GM18870 (cell line): Measurements from ENCODE around the gene KIF21B.

ENCODE experiments used
- ATAC-seq: cut with Tn5 transposase; IDR thresholded peaks from one replicate; pipeline ENCODE4 v1.9.1; 2021; ENCODE audit warnings: moderate library complexity; ENCODE audit not compliant: unreplicated experiment

Gene KIF21B

DNA sequence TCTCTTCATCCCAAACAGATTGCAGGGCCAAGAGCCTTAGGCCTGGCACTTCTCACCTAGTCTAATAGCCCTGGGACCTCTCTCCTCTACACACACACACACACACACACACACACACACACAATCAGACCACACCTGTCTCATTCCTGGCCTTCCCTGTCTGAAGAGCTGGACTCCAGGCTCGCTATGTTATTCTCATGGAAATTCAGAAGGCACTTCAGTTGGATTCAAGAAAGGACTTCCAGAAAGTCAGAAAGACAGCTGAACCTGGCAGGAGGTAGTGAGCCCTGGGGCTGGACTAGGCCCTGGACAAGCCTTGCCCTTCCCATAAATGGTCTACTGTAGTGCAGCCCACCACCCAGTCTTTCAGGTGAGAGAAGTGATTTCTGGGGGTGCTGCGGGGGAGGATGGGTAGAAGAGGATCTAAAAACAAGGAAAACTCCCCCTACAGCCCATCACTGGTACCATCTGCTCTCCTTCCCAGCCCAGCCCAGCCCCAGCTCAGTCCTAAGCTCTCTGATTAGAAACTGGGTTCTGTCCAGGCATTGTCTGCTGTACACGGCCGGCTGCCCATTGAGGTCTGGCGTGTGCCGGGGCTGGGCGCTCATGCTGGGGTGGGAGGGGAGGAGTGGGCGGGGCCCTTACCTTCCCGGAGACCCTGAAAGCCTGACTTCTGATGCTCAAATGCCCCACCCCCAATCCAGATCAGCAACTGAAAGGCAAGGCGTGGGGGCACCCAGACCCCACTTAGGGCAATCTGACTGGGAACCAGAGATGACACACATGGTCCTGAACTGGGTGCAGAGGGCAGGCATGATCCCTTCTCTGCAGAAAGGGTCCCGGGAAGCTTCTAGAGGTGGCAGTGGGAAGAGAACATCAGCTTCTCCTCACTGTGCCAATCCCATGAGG, 2.5 kb downstream of the KIF21B start:
- ATAC-seq, result no peak

- ATAC-seq, result no peak
These were observed 3.4 kb downstream of the KIF21B start for GRCh38 chr1:201020040-201020591.

DNA sequence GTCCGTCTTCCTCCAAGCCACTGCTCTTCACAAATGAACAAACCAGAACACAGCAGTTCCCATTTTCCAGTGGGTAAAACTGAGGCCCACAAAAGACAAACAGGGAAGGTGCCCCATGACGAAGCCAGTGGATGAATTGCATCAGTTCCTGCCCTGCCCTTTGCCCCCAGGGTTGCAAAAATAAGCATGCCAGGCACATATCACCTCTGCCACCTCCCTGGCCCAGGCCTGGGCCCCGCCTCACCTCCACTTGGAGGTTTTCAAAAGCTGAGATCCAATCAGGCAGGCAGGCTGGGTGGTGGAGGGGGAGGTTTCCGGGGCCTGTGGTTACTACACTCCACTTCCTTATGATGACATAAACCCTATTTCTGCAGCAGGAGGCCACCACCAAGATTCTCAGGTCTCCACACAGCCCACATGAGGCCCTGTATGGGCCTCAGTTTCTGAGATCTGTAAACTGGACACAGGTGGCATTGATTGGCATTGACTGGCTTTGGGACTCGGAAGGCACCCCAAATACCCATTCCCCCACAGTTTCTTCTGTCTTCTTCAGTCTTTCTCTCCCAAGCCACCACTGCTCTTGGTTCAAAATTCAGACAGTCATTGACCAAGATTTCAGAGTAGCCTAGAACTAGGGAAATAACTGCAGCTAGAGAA, 4.1 kb downstream of the KIF21B start:
- ATAC-seq, result peak; percentile 57

DNA sequence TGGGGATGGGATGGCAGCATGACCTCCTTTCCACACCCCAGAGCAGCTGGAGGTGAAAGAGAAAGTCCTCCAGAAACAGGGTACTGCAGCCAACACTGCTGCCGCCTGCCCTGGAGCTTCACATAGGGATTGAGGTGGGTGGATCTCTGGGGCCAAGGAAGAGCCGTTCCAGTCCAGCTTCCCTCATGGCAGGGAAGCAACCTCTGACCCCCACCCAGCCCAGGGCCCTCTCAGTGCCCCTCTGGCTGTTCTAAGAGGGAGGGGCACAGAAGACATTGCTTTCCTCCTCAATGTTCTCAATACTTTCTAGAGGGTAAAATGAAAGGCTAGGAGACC, 5.7 kb downstream of the KIF21B start:
- no peak for ATAC-seq

DNA sequence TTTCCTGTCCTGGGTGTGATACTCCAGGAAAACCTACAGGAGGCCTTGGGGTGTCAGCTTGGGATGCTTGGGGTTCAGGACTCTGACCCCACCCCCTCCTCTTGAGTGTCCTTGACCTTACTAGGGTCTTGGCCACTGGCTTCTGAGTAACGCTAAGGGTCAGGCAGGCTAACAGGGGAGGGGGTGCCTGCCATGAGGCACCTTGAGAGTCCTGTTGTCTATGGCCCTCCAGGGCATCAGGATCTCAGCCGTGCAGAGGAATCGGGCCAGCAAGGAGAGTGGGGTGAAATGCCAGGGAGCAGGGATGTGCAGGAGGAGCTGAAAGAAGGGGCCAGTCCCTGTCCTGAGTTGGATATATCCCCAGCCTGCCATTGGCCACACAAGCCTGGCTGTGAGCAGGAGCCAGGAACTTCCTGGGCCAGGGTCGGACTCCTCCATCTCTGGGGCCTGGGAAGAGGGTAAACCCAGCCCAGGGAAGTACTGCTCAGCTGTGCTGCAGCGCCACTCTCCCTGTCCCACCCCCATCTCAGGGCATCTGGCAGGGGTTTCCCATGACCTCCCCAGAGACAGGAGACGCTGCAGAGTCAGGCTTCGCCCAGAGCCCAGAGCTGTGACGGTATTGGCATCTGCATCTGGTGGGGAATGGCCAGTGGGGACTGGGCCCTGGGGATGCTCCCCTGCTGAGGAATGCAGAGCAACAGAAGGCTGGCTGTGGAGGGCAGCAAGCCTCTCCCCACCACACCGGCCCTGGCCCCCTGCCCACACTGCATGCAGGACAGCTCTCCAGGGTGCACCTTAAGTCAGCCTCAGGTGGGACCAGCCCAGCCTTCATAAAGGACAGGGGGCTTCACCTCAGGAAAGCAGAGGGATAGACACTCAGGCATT, 6.3 kb downstream of the KIF21B start:
- no peak for ATAC-seq

DNA sequence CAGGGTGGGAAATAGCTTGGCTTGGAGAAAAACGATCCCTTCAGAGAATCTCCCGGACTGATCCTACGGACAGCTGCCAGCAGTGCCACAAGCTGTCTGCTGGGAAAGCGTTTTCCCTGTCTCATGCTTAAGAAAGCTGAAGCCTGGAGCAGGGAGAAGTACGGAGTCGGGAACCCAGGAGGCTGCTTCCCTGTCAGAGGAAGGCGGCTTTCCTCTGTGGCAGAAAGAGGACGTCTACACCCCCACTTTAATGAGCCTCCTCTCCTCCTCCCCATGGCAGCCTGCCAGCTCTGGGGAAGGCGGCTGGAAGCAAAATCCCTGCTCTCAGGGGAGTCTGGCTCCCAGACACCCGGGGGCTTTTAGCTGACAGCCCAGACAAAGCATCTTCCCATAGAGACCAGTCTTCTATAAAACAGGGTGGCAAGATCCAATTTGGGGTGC, 7.3 kb downstream of the KIF21B start:
- no peak for ATAC-seq

DNA sequence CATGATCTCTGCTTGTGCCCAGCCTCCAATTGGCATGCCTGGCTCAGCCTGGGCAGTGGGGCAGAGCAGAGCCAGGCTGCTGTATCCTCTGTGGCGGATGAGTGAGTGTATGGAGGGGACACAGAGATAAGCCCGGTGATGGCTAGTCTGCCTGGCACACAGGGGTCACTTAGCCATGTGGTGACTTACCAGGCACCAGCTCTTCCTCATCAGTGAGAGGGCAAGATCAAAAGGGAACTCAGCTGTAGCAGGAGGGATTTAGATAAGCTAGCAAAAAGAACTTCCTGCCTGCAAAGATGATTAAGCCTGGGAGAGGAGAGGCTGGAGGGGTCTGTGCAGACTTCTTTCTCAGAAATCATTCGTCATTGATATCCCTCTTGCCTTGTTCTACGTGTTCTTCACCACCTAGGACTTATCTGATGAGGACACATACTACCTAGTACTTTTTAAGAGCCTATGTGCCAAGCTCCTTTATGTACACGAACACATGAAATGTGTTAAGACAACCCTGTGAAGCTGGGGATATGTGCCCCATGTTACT, 7.9 kb downstream of the KIF21B start:
- ATAC-seq, result no peak

- no peak for ATAC-seq
These were observed 8.7 kb downstream of the KIF21B start for GRCh38 chr1:201014816-201015200.

GRCh38 chr1:201013991-201014815, 9.3 kb downstream of the KIF21B start:
- ATAC-seq, result no peak

GRCh38 chr1:201013031-201013485, 10.5 kb downstream of the KIF21B start:
- no peak for ATAC-seq

- ATAC-seq, result no peak
These were observed 11.9 kb downstream of the KIF21B start for GRCh38 chr1:201011616-201012015.

DNA sequence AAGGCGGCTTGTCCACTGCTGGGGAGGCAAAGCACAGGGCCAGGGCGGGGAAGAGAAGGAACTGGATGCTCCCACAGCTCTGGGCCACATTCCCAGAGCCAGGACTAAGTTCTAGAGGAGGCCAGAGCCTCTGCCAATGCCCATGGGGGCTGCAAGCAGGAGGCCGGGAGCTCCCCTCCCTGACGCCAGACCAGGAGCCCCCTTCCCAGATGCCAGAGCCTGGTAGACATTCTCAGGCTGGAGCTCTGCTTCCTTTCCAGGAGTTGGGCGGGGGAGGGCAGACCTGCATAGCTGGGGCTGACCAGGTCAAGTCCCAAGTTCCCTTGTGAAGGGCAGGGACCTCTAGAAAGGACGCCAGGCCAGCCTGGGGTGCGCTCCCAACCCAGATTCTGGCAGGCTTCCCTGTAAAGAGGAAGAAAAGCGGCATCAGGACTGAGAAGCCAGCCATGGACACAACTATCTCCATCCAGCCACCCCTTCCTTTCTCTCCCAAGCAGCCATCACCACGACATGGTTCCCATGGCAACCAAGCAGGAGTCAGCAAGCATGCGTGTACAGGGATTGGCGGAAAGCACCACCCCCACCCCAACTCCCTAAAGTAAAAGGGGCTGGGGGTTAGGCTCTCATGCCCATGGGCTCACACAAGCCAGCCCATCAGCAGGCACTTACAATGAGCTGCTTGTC, 13.4 kb downstream of the KIF21B start:
- no peak for ATAC-seq

GRCh38 chr1:201008666-201009360, 14.7 kb downstream of the KIF21B start:
- ATAC-seq, result no peak

- ATAC-seq, result no peak
These were observed 16.0 kb downstream of the KIF21B start for GRCh38 chr1:201007481-201007880.

GRCh38 chr1:201006450-201006849, 17.1 kb downstream of the KIF21B start:
- ATAC-seq, result no peak

DNA sequence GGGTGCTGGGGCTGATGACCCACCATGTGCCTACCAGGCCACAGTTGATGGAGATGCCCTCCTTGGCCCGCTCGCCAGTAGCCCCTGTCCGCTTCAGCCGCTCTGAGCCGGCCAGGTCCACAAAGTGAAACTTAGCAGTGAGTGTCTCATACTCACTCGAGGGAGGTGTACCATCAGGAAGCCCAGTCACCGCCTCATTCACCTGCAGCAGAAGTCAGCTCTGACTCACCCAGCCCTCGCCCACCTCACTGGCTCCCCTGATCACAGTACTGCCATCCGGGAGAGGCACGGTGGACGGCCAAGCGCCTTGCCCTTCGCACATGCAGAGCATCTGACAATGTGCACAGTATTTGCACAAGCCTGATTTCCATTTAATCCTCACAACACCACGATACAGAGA, 18.8 kb downstream of the KIF21B start:
- no peak for ATAC-seq

- no peak for ATAC-seq
These were observed 19.4 kb downstream of the KIF21B start for GRCh38 chr1:201004154-201004553.

DNA sequence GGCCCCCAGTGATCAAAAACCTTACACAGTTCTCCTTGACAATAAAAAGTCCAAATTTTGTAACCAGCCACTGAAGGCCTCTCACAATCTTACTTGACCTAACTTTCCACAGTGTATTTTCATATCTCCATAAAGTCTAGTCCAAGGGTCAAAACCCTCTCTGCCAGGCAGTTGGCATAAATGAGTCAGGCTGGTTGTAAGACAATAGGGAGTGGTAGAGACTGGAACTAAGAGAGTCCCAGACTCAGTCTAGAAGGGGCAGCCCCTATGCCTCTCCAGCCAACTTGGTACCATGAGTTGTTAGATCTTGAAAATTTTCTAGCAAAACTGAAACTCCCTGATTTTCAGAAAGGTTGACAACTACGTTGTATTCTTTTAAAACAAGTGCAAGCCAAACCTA, 21.0 kb downstream of the KIF21B start:
- no peak for ATAC-seq

DNA sequence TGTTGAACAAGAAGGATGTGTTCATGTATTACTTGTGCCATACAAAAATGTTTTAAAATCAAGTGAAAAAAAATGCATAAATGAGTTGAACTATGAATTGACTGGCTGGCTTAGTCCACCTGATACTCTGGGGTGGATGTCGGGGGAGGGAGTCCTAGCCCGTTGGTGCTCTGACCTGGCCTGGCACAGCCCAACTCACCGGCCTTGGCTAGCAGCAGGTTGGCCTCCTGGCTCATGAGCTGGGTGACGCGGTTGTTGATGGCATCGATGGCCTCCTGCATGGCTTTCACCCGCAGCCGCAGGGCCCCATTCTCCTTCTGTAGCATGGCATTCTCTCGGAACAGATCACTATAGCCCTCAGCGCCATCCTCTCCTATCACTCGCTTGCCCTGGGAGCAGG, 21.6 kb downstream of the KIF21B start:
- no peak for ATAC-seq
